Measurements from ENCODE around the gene MESP2.
"Not testable (repeated sequence)": the region's sequence is repeated elsewhere in the genome, so short reads cannot be mapped to it uniquely, and the experiment has no call there.

MESP2 gene

GRCh38 chr15:89777782-89778380 is 1.7 kb downstream of the MESP2 start:
- Mint-ChIP-seq H3K36me3 (ENCODE audit: insufficient read depth) (peaks cover 5% of the 10 kb centered on the region), H3K27ac (no peak overlapping the region), H3K4me1 (ENCODE audit: low read depth in 2 of 2) (no peaks in the 10 kb centered on the region), H3K27me3 (peaks cover 21 to 43% of the 10 kb centered on the region in 2 donors), H3K9me3 (no peaks in the 10 kb centered on the region), H3K4me3 (no peak overlapping the region)
- no peak for ATAC-seq (replicated peaks)
- no peak for DNase-seq

GRCh38 chr15:89778861-89779260 is 2.7 kb downstream of the MESP2 start:
- H3K4me3 Mint-ChIP-seq: no peak overlapping the region

GRCh38 chr15:89780601-89781000 is 4.5 kb downstream of the MESP2 start:
- no peak overlapping the region for H3K27ac Mint-ChIP-seq
- no peaks in the 10 kb centered on the region for H3K9me3 Mint-ChIP-seq
- H3K27me3 Mint-ChIP-seq: peaks cover 33 to 43% of the 10 kb centered on the region in 2 donors
- no peak for DNase-seq
- H3K4me3 Mint-ChIP-seq: no peak overlapping the region
- no peak for ATAC-seq (replicated peaks)
- no peaks in the 10 kb centered on the region for H3K4me1 Mint-ChIP-seq (ENCODE audit: low read depth in 2 of 2)
- H3K36me3 Mint-ChIP-seq (ENCODE audit: insufficient read depth): peaks cover 5% of the 10 kb centered on the region

More at GRCh38 chr15:89778861-89779260, 2.7 kb downstream of the MESP2 start:
- Mint-ChIP-seq H3K27ac (no peak overlapping the region), H3K9me3 (no peaks in the 10 kb centered on the region), H3K4me1 (ENCODE audit: low read depth in 2 of 2) (no peaks in the 10 kb centered on the region), H3K36me3 (ENCODE audit: insufficient read depth) (peaks cover 5% of the 10 kb centered on the region), H3K27me3 (peaks cover 21 to 43% of the 10 kb centered on the region in 2 donors)
- DNase-seq: no peak
- no peak for ATAC-seq (replicated peaks)

GRCh38 chr15:89781055-89781454 is 4.9 kb downstream of the MESP2 start:
- no peaks in the 10 kb centered on the region for H3K4me1 Mint-ChIP-seq (ENCODE audit: low read depth in 2 of 2)
- DNase-seq: no peak
- H3K4me3 Mint-ChIP-seq: no peak overlapping the region
- H3K36me3 Mint-ChIP-seq (ENCODE audit: insufficient read depth): peaks cover 5% of the 10 kb centered on the region
- H3K27ac Mint-ChIP-seq: no peak overlapping the region
- ATAC-seq (replicated peaks): peak; percentile 32
- peaks cover 37 to 43% of the 10 kb centered on the region in 2 donors for H3K27me3 Mint-ChIP-seq
- no peaks in the 10 kb centered on the region for H3K9me3 Mint-ChIP-seq

GRCh38 chr15:89781891-89782618 is 5.9 kb downstream of the MESP2 start:
- H3K9me3 Mint-ChIP-seq: no peaks in the 10 kb centered on the region
- H3K27me3 Mint-ChIP-seq: peaks cover 37 to 41% of the 10 kb centered on the region in 2 donors
- no peaks in the 10 kb centered on the region for H3K4me1 Mint-ChIP-seq (ENCODE audit: low read depth in 2 of 2)
- DNase-seq: no peak
- ATAC-seq (replicated peaks): peak; percentile 36
- peaks cover 3% of the 10 kb centered on the region for H3K36me3 Mint-ChIP-seq (ENCODE audit: insufficient read depth)
- no peak overlapping the region for H3K4me3 Mint-ChIP-seq
- H3K27ac Mint-ChIP-seq: no peak overlapping the region

- not testable (repeated sequence) for H3K9me3 Mint-ChIP-seq; H3K36me3 Mint-ChIP-seq (ENCODE audit: insufficient read depth); DNase-seq; H3K4me1 Mint-ChIP-seq (ENCODE audit: low read depth in 2 of 2); ATAC-seq (replicated peaks); H3K4me3 Mint-ChIP-seq; H3K27ac Mint-ChIP-seq
- peaks cover 36 to 37% of the 10 kb centered on the region in 2 donors for H3K27me3 Mint-ChIP-seq
Measured at GRCh38 chr15:89782619-89782950, 6.5 kb downstream of the MESP2 start.

- no peak for DNase-seq
- peaks cover 35 to 36% of the 10 kb centered on the region in 2 donors for H3K27me3 Mint-ChIP-seq
- peaks cover 4% of the 10 kb centered on the region in 2 donors for H3K9me3 Mint-ChIP-seq
- no peak overlapping the region for H3K27ac Mint-ChIP-seq
- no peak for ATAC-seq (replicated peaks)
- H3K4me3 Mint-ChIP-seq: no peak overlapping the region
- H3K4me1 Mint-ChIP-seq (ENCODE audit: low read depth in 2 of 2): no peaks in the 10 kb centered on the region
- no peaks in the 10 kb centered on the region for H3K36me3 Mint-ChIP-seq (ENCODE audit: insufficient read depth)
Measured at GRCh38 chr15:89783111-89783860, 7.2 kb downstream of the MESP2 start.

GRCh38 chr15:89783861-89784685 is 7.9 kb downstream of the MESP2 start:
- Mint-ChIP-seq H3K27ac (no peak overlapping the region), H3K9me3 (peaks cover 5 to 7% of the 10 kb centered on the region in 2 donors), H3K27me3 (peaks cover 31 to 38% of the 10 kb centered on the region in 2 donors), H3K4me1 (ENCODE audit: low read depth in 2 of 2) (no peaks in the 10 kb centered on the region), H3K36me3 (ENCODE audit: insufficient read depth) (no peaks in the 10 kb centered on the region), H3K4me3 (no peak overlapping the region)
- DNase-seq (no peak), ATAC-seq (replicated peaks) (no peak)

GRCh38 chr15:89784686-89784960 is 8.5 kb downstream of the MESP2 start:
- H3K9me3 Mint-ChIP-seq: peaks cover 5 to 7% of the 10 kb centered on the region in 2 donors
- ATAC-seq (replicated peaks) (no peak), DNase-seq (no peak)
- H3K4me3 Mint-ChIP-seq: no peak overlapping the region
- H3K27me3 Mint-ChIP-seq: peaks cover 28 to 38% of the 10 kb centered on the region in 2 donors
- no peaks in the 10 kb centered on the region for H3K36me3 Mint-ChIP-seq (ENCODE audit: insufficient read depth)
- no peak overlapping the region for H3K27ac Mint-ChIP-seq
- H3K4me1 Mint-ChIP-seq (ENCODE audit: low read depth in 2 of 2): no peaks in the 10 kb centered on the region

- ATAC-seq (replicated peaks) (no peak), DNase-seq (no peak)
- Mint-ChIP-seq H3K36me3 (ENCODE audit: insufficient read depth) (no peaks in the 10 kb centered on the region), H3K27ac (no peak overlapping the region), H3K4me3 (no peak overlapping the region), H3K9me3 (peaks cover 5 to 7% of the 10 kb centered on the region in 2 donors), H3K4me1 (ENCODE audit: low read depth in 2 of 2) (no peaks in the 10 kb centered on the region), H3K27me3 (peaks cover 28 to 38% of the 10 kb centered on the region in 2 donors)
Measured at GRCh38 chr15:89785064-89785773, 9.1 kb downstream of the MESP2 start.

GRCh38 chr15:89785774-89786140 is 9.6 kb downstream of the MESP2 start:
- no peak overlapping the region for H3K4me3 Mint-ChIP-seq
- ATAC-seq (replicated peaks) (no peak), DNase-seq (no peak)
- no peaks in the 10 kb centered on the region for H3K4me1 Mint-ChIP-seq (ENCODE audit: low read depth in 2 of 2)
- no peak overlapping the region for H3K27ac Mint-ChIP-seq
- no peaks in the 10 kb centered on the region for H3K36me3 Mint-ChIP-seq (ENCODE audit: insufficient read depth)
- peaks cover 5 to 7% of the 10 kb centered on the region in 2 donors for H3K9me3 Mint-ChIP-seq
- H3K27me3 Mint-ChIP-seq: peaks cover 28 to 38% of the 10 kb centered on the region in 2 donors

GRCh38 chr15:89787944-89788343 is 11.8 kb downstream of the MESP2 start:
- H3K4me1 Mint-ChIP-seq (ENCODE audit: low read depth in 2 of 2): no peaks in the 10 kb centered on the region
- peaks cover 5 to 7% of the 10 kb centered on the region in 2 donors for H3K9me3 Mint-ChIP-seq
- no peak overlapping the region for H3K27ac Mint-ChIP-seq
- no peak for ATAC-seq (replicated peaks)
- DNase-seq: no peak
- H3K36me3 Mint-ChIP-seq (ENCODE audit: insufficient read depth): no peaks in the 10 kb centered on the region
- no peak overlapping the region for H3K4me3 Mint-ChIP-seq
- H3K27me3 Mint-ChIP-seq: peaks cover 37 to 42% of the 10 kb centered on the region in 2 donors

GRCh38 chr15:89788585-89788984 is 12.5 kb downstream of the MESP2 start:
- H3K27ac Mint-ChIP-seq: not testable (repeated sequence)

More at GRCh38 chr15:89788585-89788984, 12.5 kb downstream of the MESP2 start:
- H3K9me3 Mint-ChIP-seq; H3K36me3 Mint-ChIP-seq (ENCODE audit: insufficient read depth); H3K4me3 Mint-ChIP-seq; DNase-seq; ATAC-seq (replicated peaks); H3K4me1 Mint-ChIP-seq (ENCODE audit: low read depth in 2 of 2): not testable (repeated sequence)
- peaks cover 37 to 46% of the 10 kb centered on the region in 2 donors for H3K27me3 Mint-ChIP-seq
